ENCODE data around the gene NLRC5. TPM values are rescaled to one million over a fixed set of nuclear protein-coding genes. Genes with fewer than 3 reads are reported as not detected.

The NLRC5 gene
- total RNA-seq, 1 donor from 2014 or later, result 29.9 TPM

DNA sequence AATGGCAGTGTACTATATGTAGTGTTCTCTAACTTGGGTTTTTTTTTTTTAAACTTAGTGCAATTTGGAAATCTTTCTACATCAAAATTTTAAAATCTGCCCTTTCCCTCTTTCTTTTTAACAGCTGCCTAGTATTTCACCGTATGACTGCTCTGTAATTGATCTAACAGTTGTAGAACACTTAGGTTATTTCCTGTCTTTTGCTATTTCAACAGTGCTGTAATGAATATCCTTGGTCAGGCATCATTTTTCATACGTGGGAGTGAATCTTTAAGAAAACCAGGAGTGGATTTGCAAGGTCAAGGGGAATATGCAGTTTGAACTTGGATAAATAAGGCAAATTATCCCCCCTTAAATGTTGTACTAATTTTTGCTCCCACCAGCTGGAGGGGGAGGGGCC, 3.8 kb downstream of the NLRC5 start:
- peaks cover 25% of the 10 kb centered on the region for H3K4me1 ChIP-seq (ENCODE audit: insufficient read depth, low read length)
- H3K9me3 ChIP-seq (ENCODE audit: insufficient read depth, low read depth, low read length), result no peaks in the 10 kb centered on the region
- peaks cover 51% of the 10 kb centered on the region for H3K79me2 ChIP-seq (ENCODE audit: insufficient read depth, low read length)
- H3K9ac ChIP-seq (ENCODE audit: low read length), result no peak overlapping the region
- H4K20me1 ChIP-seq (ENCODE audit: insufficient read depth, low read length), result no peaks in the 10 kb centered on the region
- no peak for DNase-seq (ENCODE audit: low read depth)
- H3K4me3 ChIP-seq (ENCODE audit: insufficient read depth, low read depth, low read length), result no peak overlapping the region
- no peaks in the 10 kb centered on the region for H3K36me3 ChIP-seq (ENCODE audit: insufficient read depth, low read length)
- Mint-ChIP-seq H3K27me3 (ENCODE audit: low read depth, unreplicated experiment) (peaks cover under 1% of the 10 kb centered on the region), H3K4me1 (ENCODE audit: low read depth, unreplicated experiment) (peaks cover 19% of the 10 kb centered on the region), H3K9me3 (ENCODE audit: unreplicated experiment) (peaks cover 3% of the 10 kb centered on the region), H3K36me3 (ENCODE audit: low read depth, unreplicated experiment) (peaks cover 8% of the 10 kb centered on the region), H3K4me3 (ENCODE audit: unreplicated experiment) (no peak overlapping the region), H3K27ac (ENCODE audit: unreplicated experiment) (no peak overlapping the region)
- H2AFZ ChIP-seq (ENCODE audit: low read depth, low read length), result no peak overlapping the region
- FAIRE-seq, result no peak
- no peak overlapping the region for H3K4me2 ChIP-seq (ENCODE audit: low read length)
- no peak overlapping the region for H3K27ac ChIP-seq (ENCODE audit: low read depth, low read length)
- no peak for TF ChIP-seq EZH2 (IDR thresholded peaks at IDR 0.05; ENCODE audit: insufficient read depth, low read length)
- TF ChIP-seq, protein P1, sequence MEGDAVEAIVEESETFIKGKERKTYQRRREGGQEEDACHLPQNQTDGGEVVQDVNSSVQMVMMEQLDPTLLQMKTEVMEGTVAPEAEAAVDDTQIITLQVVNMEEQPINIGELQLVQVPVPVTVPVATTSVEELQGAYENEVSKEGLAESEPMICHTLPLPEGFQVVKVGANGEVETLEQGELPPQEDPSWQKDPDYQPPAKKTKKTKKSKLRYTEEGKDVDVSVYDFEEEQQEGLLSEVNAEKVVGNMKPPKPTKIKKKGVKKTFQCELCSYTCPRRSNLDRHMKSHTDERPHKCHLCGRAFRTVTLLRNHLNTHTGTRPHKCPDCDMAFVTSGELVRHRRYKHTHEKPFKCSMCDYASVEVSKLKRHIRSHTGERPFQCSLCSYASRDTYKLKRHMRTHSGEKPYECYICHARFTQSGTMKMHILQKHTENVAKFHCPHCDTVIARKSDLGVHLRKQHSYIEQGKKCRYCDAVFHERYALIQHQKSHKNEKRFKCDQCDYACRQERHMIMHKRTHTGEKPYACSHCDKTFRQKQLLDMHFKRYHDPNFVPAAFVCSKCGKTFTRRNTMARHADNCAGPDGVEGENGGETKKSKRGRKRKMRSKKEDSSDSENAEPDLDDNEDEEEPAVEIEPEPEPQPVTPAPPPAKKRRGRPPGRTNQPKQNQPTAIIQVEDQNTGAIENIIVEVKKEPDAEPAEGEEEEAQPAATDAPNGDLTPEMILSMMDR (IDR thresholded peaks at IDR 0.05; ENCODE audit: insufficient read depth, low read depth, low read length), result no peak
- no peaks in the 10 kb centered on the region for H3K27me3 ChIP-seq (ENCODE audit: insufficient read depth, low read length)

DNA sequence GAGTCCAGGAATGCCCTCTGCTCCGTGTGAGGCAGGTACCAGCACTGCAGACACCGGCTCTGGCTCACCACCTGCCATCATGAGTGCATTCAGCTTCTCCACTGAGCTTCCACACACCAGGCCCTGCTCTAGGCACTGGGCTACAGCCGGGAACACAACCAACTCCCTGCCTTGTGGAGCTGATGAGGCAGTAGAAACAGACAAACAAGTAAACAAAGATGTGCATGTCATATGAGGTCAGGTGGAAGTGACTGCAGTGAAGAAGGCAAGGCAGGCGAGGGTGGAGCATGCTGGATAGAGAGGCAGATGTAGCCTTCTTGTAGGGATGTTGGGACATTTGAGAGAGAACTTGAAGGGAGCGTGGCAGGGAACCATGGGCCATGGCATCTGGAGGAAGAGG, 5.0 kb downstream of the NLRC5 start:
- Histone ChIP-seq H3K27me3 (ENCODE audit: insufficient read depth, low read length) (no peaks in the 10 kb centered on the region), H3K27ac (ENCODE audit: low read depth, low read length) (no peak overlapping the region), H3K4me3 (ENCODE audit: insufficient read depth, low read depth, low read length) (no peak overlapping the region), H3K79me2 (ENCODE audit: insufficient read depth, low read length) (peaks cover 57% of the 10 kb centered on the region), H3K9me3 (ENCODE audit: insufficient read depth, low read depth, low read length) (no peaks in the 10 kb centered on the region), H3K4me1 (ENCODE audit: insufficient read depth, low read length) (peaks cover 18% of the 10 kb centered on the region), H2AFZ (ENCODE audit: low read depth, low read length) (no peak overlapping the region), H4K20me1 (ENCODE audit: insufficient read depth, low read length) (no peaks in the 10 kb centered on the region), H3K36me3 (ENCODE audit: insufficient read depth, low read length) (no peaks in the 10 kb centered on the region), H3K4me2 (ENCODE audit: low read length) (no peak overlapping the region), H3K9ac (ENCODE audit: low read length) (no peak overlapping the region)
- DNase-seq (ENCODE audit: low read depth) (no peak), FAIRE-seq (no peak)
- Mint-ChIP-seq H3K4me1 (ENCODE audit: low read depth, unreplicated experiment) (peaks cover 16% of the 10 kb centered on the region), H3K27ac (ENCODE audit: unreplicated experiment) (no peak overlapping the region), H3K27me3 (ENCODE audit: low read depth, unreplicated experiment) (no peaks in the 10 kb centered on the region), H3K4me3 (ENCODE audit: unreplicated experiment) (no peak overlapping the region), H3K36me3 (ENCODE audit: low read depth, unreplicated experiment) (peaks cover 8% of the 10 kb centered on the region), H3K9me3 (ENCODE audit: unreplicated experiment) (peaks cover 3% of the 10 kb centered on the region)
- no peak for TF ChIP-seq EZH2 (IDR thresholded peaks at IDR 0.05; ENCODE audit: insufficient read depth, low read length)
- TF ChIP-seq, protein P1 (IDR thresholded peaks at IDR 0.05; ENCODE audit: insufficient read depth, low read depth, low read length), result no peak

DNA sequence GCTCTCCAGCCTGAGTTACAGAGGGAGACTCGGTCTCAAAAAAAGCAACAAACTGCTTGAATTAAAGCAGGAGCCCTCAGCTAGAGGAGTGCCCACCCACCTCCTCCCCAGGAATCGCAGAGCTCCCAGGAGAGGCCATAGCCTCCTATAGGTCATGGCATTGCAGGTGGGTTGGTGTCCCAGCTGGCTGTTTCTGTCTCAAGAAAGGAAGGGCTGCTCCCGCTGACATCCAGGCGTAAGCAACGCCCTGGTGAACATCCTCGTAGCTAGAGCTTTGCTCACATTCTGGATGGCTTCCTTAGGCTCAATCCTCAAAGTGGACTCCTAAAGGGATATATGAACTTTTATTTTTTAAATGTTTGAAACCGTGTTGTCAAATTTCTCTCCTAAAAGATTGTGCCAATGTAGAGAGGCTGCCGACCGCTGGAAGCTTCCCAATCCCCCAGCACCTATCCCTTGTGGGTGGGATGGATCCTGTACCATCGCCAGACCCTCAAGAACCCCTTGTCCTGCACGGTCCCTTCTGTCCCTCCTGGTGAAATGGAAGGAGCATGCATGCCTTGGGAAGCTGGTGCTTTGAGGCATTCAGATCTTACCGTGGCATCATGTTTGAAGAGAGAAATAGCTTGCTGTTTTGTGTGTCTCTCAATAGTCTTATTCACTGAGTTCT, 5.9 kb downstream of the NLRC5 start:
- Histone ChIP-seq H3K27me3 (ENCODE audit: insufficient read depth, low read length) (no peaks in the 10 kb centered on the region), H4K20me1 (ENCODE audit: insufficient read depth, low read length) (no peaks in the 10 kb centered on the region), H3K79me2 (ENCODE audit: insufficient read depth, low read length) (peaks cover 55% of the 10 kb centered on the region), H3K9me3 (ENCODE audit: insufficient read depth, low read depth, low read length) (no peaks in the 10 kb centered on the region), H2AFZ (ENCODE audit: low read depth, low read length) (no peak overlapping the region), H3K36me3 (ENCODE audit: insufficient read depth, low read length) (no peaks in the 10 kb centered on the region), H3K4me3 (ENCODE audit: insufficient read depth, low read depth, low read length) (no peak overlapping the region), H3K4me2 (ENCODE audit: low read length) (no peak overlapping the region), H3K9ac (ENCODE audit: low read length) (no peak overlapping the region), H3K27ac (ENCODE audit: low read depth, low read length) (no peak overlapping the region), H3K4me1 (ENCODE audit: insufficient read depth, low read length) (peaks cover 19% of the 10 kb centered on the region)
- Mint-ChIP-seq H3K36me3 (ENCODE audit: low read depth, unreplicated experiment) (peaks cover 8% of the 10 kb centered on the region), H3K4me3 (ENCODE audit: unreplicated experiment) (no peak overlapping the region), H3K27me3 (ENCODE audit: low read depth, unreplicated experiment) (no peaks in the 10 kb centered on the region), H3K9me3 (ENCODE audit: unreplicated experiment) (peaks cover 3% of the 10 kb centered on the region), H3K4me1 (ENCODE audit: low read depth, unreplicated experiment) (peaks cover 15% of the 10 kb centered on the region), H3K27ac (ENCODE audit: unreplicated experiment) (no peak overlapping the region)
- DNase-seq (ENCODE audit: low read depth) (no peak), FAIRE-seq (no peak)
- TF ChIP-seq EZH2 (IDR thresholded peaks at IDR 0.05; ENCODE audit: insufficient read depth, low read length), result no peak
- TF ChIP-seq, protein P1 (IDR thresholded peaks at IDR 0.05; ENCODE audit: insufficient read depth, low read depth, low read length), result no peak
